Measurements from ENCODE around the gene SLC30A5. TPM values are rescaled to one million over a fixed set of nuclear protein-coding genes. Genes with fewer than 3 reads are reported as not detected.

SLC30A5 gene
- total and polyA plus RNA-seq, 2 of the 13 experiments (the other 11 are each of a cell fraction or from before 2014, with no cell fraction given) = 46.0 to 53.6 TPM

- TF ChIP-seq ISL2 (CRISPR knock-in tag; IDR thresholded peaks at IDR 0.05) (peak; percentile 65), ZXDC (CRISPR knock-in tag; IDR thresholded peaks at IDR 0.05) (peak; percentile 92), RXRB (CRISPR knock-in tag; IDR thresholded peaks at IDR 0.05; ENCODE audit: borderline replicate concordance) (peak; percentile 61; the same call in 1 of the 2 replicates), ZFYVE20 (CRISPR knock-in tag; IDR thresholded peaks at IDR 0.05; ENCODE audit: borderline replicate concordance, low read depth) (no peak; the same call in 1 of the 2 replicates), NFKB2 (CRISPR knock-in tag; IDR thresholded peaks at IDR 0.05; ENCODE audit: borderline replicate concordance) (no peak; the same call in 1 of the 2 replicates), CENPBD1 (CRISPR knock-in tag; IDR thresholded peaks at IDR 0.05; ENCODE audit: borderline replicate concordance, low read depth) (no peak), RFXANK (CRISPR knock-in tag; IDR thresholded peaks at IDR 0.05) (0 out of 2 replicates have a peak, but pooled peaks have one; percentile 15), ONECUT2 (CRISPR knock-in tag; IDR thresholded peaks at IDR 0.05) (no peak), IKZF1 (IDR thresholded peaks at IDR 0.05) (no peak), ZNF674 (CRISPR knock-in tag; IDR thresholded peaks at IDR 0.05; ENCODE audit: low read depth) (no peak), ZNF839 (CRISPR knock-in tag; IDR thresholded peaks at IDR 0.05; ENCODE audit: borderline replicate concordance) (no peak), ZNF780A (CRISPR knock-in tag; IDR thresholded peaks at IDR 0.05) (no peak), ZNF124 (CRISPR knock-in tag; IDR thresholded peaks at IDR 0.05) (peak; percentile 57), TFDP2 (CRISPR knock-in tag; IDR thresholded peaks at IDR 0.05) (peak; percentile 81), ZNF652 (CRISPR knock-in tag; IDR thresholded peaks at IDR 0.05; ENCODE audit: borderline replicate concordance, low read depth) (no peak), CTCF (CRISPR knock-in tag; IDR thresholded peaks at IDR 0.05) (peak; percentile 98), ZBTB2 (CRISPR knock-in tag; IDR thresholded peaks at IDR 0.05; ENCODE audit: low read depth) (peak; percentile 86), BCL6 (CRISPR knock-in tag; IDR thresholded peaks at IDR 0.05) (no peak), ZSCAN25 (CRISPR knock-in tag; IDR thresholded peaks at IDR 0.05) (peak; percentile 42; the same call in 1 of the 2 replicates), BRCA1 (CRISPR knock-in tag; IDR thresholded peaks at IDR 0.05) (no peak; the same call in 1 of the 2 replicates)
- TF ChIP-seq, protein P1, sequence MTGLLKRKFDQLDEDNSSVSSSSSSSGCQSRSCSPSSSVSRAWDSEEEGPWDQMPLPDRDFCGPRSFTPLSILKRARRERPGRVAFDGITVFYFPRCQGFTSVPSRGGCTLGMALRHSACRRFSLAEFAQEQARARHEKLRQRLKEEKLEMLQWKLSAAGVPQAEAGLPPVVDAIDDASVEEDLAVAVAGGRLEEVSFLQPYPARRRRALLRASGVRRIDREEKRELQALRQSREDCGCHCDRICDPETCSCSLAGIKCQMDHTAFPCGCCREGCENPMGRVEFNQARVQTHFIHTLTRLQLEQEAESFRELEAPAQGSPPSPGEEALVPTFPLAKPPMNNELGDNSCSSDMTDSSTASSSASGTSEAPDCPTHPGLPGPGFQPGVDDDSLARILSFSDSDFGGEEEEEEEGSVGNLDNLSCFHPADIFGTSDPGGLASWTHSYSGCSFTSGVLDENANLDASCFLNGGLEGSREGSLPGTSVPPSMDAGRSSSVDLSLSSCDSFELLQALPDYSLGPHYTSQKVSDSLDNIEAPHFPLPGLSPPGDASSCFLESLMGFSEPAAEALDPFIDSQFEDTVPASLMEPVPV (CRISPR knock-in tag; IDR thresholded peaks at IDR 0.05) = no peak
Observed at GRCh38 chr5:69093771-69094482, at the start of gene SLC30A5 (continued).
